Subcutaneous adipose tissue (tissue), 4 donors: ENCODE measurements around the gene MCL1. TPM values are rescaled to one million over a fixed set of nuclear protein-coding genes. Genes with fewer than 3 reads are reported as not detected.

Experiments used
- total RNA-seq, 4 donors: library from RNA; depleted of rRNA; stranded (reverse); fragments of >200 nt; gene quantifications; one replicate each; pipeline ENCODE4 v1.1.0, GENCODE V29; 2016
- TF ChIP-seq, protein P1 (sequence below): fragments of 450-650 bp; IDR thresholded peaks from one replicate; pipeline ENCODE4 v1.5.1; 2016; ENCODE audit warnings: low read depth, mild to moderate bottlenecking, control low read depth, antibody characterized with exemption, moderate library complexity

Gene MCL1
- total RNA-seq, 4 donors from 2014 or later, result 180 to 328 (median 225) TPM

DNA sequence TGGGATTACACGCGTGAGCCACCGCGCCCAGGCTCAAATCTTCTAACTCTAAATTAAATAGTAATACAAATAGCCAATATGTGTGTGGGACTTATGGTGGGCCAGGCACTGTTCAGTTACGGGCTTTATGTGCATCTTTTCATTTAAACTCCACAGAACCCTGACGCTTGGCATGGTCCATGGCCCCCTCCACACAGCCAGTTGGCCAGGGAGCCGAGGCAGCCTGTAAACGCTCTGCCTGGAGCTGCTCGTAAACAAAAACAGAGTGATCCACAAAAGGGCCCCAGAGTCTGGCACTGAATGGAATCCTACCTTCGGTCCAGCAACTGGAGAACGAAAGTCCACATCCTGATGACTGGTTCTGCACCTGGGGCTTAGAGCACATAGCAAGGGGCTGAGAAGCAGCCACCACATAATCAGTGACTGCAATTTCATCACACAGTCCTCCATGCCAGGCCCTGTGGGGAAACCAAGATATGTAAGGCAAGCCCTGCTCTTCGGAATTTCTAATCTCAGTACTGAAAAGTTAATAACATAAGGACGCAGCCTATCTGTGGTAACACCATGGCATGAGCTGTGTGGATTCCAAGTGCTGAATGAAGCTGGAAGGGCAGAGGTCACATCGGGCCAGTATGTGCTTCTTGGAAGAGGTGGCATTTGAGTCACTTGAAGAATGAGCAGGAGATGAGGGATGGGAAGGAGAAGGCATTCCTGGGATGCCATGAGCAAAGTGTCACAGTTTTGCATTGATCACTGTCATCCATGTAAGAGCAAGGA lies 43.7 kb downstream of the MCL1 start:
- TF ChIP-seq, protein P1, sequence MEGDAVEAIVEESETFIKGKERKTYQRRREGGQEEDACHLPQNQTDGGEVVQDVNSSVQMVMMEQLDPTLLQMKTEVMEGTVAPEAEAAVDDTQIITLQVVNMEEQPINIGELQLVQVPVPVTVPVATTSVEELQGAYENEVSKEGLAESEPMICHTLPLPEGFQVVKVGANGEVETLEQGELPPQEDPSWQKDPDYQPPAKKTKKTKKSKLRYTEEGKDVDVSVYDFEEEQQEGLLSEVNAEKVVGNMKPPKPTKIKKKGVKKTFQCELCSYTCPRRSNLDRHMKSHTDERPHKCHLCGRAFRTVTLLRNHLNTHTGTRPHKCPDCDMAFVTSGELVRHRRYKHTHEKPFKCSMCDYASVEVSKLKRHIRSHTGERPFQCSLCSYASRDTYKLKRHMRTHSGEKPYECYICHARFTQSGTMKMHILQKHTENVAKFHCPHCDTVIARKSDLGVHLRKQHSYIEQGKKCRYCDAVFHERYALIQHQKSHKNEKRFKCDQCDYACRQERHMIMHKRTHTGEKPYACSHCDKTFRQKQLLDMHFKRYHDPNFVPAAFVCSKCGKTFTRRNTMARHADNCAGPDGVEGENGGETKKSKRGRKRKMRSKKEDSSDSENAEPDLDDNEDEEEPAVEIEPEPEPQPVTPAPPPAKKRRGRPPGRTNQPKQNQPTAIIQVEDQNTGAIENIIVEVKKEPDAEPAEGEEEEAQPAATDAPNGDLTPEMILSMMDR, result no peak

DNA sequence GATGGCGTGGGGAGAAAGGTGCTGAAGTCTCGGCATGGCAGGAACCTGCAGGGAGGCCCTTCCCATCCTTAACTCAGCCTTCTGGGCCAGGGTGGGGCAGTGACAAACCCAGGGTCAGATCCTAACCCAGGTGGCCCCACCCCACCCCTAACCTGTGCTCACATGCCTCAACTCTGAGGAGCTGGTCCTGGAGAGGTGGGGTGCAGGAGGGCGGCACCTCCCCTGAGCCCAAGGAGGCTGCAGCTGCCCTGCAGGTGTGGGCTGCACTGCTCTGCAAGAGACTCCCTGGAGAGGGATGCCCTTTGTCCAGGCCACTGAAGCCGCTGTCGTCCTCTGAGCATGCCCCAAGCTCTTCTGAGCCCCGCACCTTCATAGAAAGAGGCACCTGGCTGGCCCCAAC lies 45.4 kb downstream of the MCL1 start:
- TF ChIP-seq, protein P1, result no peak

DNA sequence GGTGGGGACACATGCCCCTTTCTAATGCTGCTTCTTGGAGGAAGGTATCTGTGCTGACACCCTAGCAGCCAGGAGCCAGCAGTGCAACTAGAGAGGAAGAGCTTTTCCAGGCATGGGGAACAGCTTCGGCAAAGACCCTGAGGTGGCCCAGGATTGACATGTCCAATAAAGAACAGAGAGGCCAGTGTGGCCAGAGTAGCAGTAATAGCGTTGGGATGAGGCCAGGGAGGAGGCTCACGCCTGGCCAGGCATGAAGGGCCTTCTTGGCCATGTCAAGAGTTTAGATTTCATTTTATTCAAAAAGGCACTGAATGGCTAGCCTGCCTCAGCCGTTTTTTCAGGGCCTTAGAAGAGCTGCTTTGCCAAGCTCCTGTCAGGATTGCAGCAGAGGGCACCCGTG lies 46.5 kb downstream of the MCL1 start:
- TF ChIP-seq, protein P1, result no peak

GRCh38 chr1:150530491-150531159 lies 48.8 kb downstream of the MCL1 start:
- TF ChIP-seq, protein P1, result no peak

DNA sequence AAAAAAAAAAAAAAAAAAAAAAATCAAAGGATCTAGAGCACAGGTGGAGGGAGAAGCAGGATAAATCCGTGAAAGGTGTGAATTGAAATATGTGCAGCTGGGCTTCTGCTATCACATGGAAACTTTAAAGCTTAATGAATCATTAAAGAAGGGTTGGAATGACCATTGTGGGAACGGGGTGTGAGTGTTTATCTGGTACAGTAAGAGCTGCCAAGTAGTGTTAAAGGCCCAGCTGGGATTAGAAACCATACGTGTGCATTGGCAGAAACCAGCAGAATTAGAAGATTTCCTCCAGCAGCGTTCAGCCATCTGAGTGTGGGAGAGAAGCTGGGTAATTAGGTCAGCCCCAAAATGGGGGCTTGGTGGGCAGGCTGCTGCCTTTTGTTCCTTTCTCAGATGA lies 50.4 kb downstream of the MCL1 start:
- TF ChIP-seq, protein P1, result no peak

DNA sequence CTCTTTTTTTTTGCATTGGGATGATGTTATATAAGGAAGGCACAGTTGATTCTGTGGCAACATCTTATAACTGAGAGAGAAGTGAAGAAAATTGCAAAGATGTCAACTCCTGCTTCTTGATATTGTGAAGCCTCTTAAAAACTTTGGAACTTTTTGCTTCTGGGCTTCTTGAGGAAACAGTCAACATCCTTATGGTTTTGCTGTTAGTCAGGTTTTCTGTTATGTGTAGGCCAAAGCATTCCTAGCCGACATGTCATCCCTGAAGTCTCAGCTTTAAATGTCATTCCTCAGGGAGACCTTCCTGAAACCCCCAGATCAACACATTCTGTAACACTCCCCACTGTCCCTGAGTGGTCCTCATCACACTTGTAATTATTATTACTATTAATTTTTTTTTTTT lies 51.2 kb downstream of the MCL1 start:
- TF ChIP-seq, protein P1, result no peak

GRCh38 chr1:150525348-150525747 lies 54.1 kb downstream of the MCL1 start:
- TF ChIP-seq, protein P1, result no peak
